CD4-positive, alpha-beta T cell (primary cell): ENCODE results near the gene EEF1AKMT3. TPM values are rescaled to one million over a fixed set of nuclear protein-coding genes. Genes with fewer than 3 reads are reported as not detected.

Experiments used
- ATAC-seq: fragments of 200-7000 bp; cut with Tn5 transposase; one replicate; pipeline ENCODE4 v1.10.0; 2022; ENCODE audit warnings: mild to moderate bottlenecking; ENCODE audit not compliant: poor library complexity
- CTCF ChIA-PET: fragments of 350-600 bp; sonication (Branson Sonifier 250); formaldehyde crosslinking; loops from one replicate; lab custom pipeline; 2021; ENCODE audit warnings: antibody characterized with exemption, inconsistent platforms; lab: Charles Lee
- POLR2A ChIA-PET: fragments of 350-600 bp; sonication (Branson Sonifier 250); formaldehyde crosslinking; loops from one replicate; lab custom pipeline; 2021; ENCODE audit warnings: antibody characterized with exemption, inconsistent platforms; lab: Charles Lee
- DNase-seq, 14 experiments: peaks; one replicate each; pipeline ENCODE4 v3.0.0-alpha.2; 2013 to 2020; ENCODE audit warnings: mixed read lengths in 2 of 14
- H3K27ac ChIP-seq, 2 donors: one replicate each; pipeline versions ENCODE4 v1.5.1 to v1.7.0; 2013; ENCODE audit warnings: low read length in 2 of 2, low read depth in 1 of 2, mild to moderate bottlenecking in 1 of 2
- H3K27me3 ChIP-seq, 2 experiments: 1 replicate in 1 of 2; 2 replicates in 1 of 2; pipeline versions ENCODE4 v1.6.1 to v1.7.0; 2013; ENCODE audit warnings: low read length in 2 of 2, control low read depth in 1 of 2, mild to moderate bottlenecking in 1 of 2, moderate library complexity in 1 of 2; ENCODE audit not compliant: insufficient read depth in 2 of 2, control insufficient read depth in 1 of 2
- H3K36me3 ChIP-seq: one replicate; pipeline ENCODE4 v1.6.1; 2013; ENCODE audit warnings: low read length, control low read depth; ENCODE audit not compliant: insufficient read depth
- H3K4me1 ChIP-seq: one replicate; pipeline ENCODE4 v1.6.1; 2013; ENCODE audit warnings: low read length, control low read depth; ENCODE audit not compliant: insufficient read depth
- H3K4me3 ChIP-seq: one replicate; pipeline ENCODE4 v1.5.1; 2013; ENCODE audit warnings: mild to moderate bottlenecking, low read length, moderate library complexity
- H3K9me3 ChIP-seq, 2 experiments: 1 replicate in 1 of 2; 2 replicates in 1 of 2; pipeline versions ENCODE4 v1.6.1 to v1.7.0; 2013; ENCODE audit warnings: low read length in 2 of 2, mild to moderate bottlenecking in 2 of 2, control low read depth in 1 of 2, moderate library complexity in 1 of 2; ENCODE audit not compliant: control insufficient read depth in 1 of 2, insufficient read depth in 1 of 2
- H3K27ac Mint-ChIP-seq: one replicate; pipeline ENCODE4 v1.8.0; 2020; ENCODE audit warnings: mixed read lengths
- H3K27me3 Mint-ChIP-seq: one replicate; pipeline ENCODE4 v1.8.0; 2021; ENCODE audit warnings: mixed read lengths
- H3K36me3 Mint-ChIP-seq: one replicate; pipeline ENCODE4 v1.8.0; 2021; ENCODE audit warnings: low read depth, mixed read lengths
- H3K4me1 Mint-ChIP-seq: one replicate; pipeline ENCODE4 v1.8.0; 2021; ENCODE audit warnings: low read depth, mixed read lengths
- H3K4me3 Mint-ChIP-seq: one replicate; pipeline ENCODE4 v1.8.0; 2020; ENCODE audit warnings: mild to moderate bottlenecking, mixed read lengths
- H3K9me3 Mint-ChIP-seq: one replicate; pipeline ENCODE4 v1.8.0; 2020; ENCODE audit warnings: mixed read lengths
- CTCF ChIP-seq: fragments of 200-600 bp; IDR thresholded peaks from one replicate; pipeline ENCODE4 v1.8.0; 2022; ENCODE audit warnings: antibody characterized with exemption, mild to moderate bottlenecking
- intact Hi-C, 2 experiments: fragments of 100-400 bp; cut with DNase I in 1 of 2; cut with micrococcal nuclease in 1 of 2; formaldehyde crosslinking; loops; one replicate each; pipeline versions ENCODE4 v1.15.1 to v1.9.0; 2023 to 2025; cut with DNase I, micrococcal nuclease
- total RNA-seq, 174 experiments: library from RNA in 2 of 174; stranded (reverse) in 2 of 174; gene quantifications; one replicate each; pipeline ENCODE4 v1.2.3 and lab custom pipeline; 2021 to 2026

EEF1AKMT3 gene
- total RNA-seq, 2 experiments from 2014 or later: 1.1 to 1.4 TPM

DNA sequence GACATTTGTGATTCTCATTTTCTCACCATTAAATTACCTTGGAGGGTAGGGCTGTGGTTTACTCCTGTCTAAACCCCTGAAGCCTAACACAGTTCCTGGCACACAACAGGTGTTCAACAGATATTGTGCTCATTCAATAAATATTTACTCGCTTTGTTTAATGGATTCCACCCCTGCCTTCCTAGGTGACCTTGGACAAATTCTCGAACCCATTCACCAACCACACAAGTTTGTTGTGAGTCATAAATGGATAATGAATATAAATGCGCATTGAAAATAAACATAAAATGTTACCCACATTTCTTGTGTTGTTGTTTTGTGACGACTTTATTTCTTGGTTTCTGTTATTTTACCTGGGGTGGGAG lies 9.8 kb downstream of the EEF1AKMT3 start:
- POLR2A ChIA-PET: interaction anchor here (1.0 to 2.8 kb wide), 13 partner anchors 9 to 159 kb away, joined by 3 to 15 read pairs (median 4); partner anchors contain the start of genes ATP23, CYP27B1, EEF1AKMT3 and METTL1
- intact Hi-C loops: loop anchor here (1.0 to 5.0 kb wide), 5 partner anchors 10 to 125 kb away; partner anchors contain the start of genes EEF1AKMT3 (in 1 of the 2) and METTL1 (in 1 of the 2)
- H3K4me1 ChIP-seq: peaks cover 58% of the 10 kb centered on the region
- peak; percentile 2 for ATAC-seq
- CTCF ChIA-PET: interaction anchor here (0.7 to 2.8 kb wide), 5 partner anchors 10 to 122 kb away, joined by 3 to 20 read pairs (median 5); partner anchors contain the start of genes EEF1AKMT3 and METTL1
- H3K4me3 ChIP-seq: peak overlapping the region; percentile 89
- H3K27me3 Mint-ChIP-seq: no peaks in the 10 kb centered on the region
- H3K27me3 ChIP-seq: no peaks in the 10 kb centered on the region
- no peaks in the 10 kb centered on the region for H3K9me3 Mint-ChIP-seq
- TF ChIP-seq CTCF: no peak
- DNase-seq: no peak
- peaks cover 34% of the 10 kb centered on the region for H3K36me3 Mint-ChIP-seq
- H3K36me3 ChIP-seq: peaks cover 20% of the 10 kb centered on the region
- H3K27ac Mint-ChIP-seq: peak overlapping the region; percentile 100
- H3K9me3 ChIP-seq: no peaks in the 10 kb centered on the region
- H3K4me3 Mint-ChIP-seq: peak overlapping the region; percentile 100
- H3K4me1 Mint-ChIP-seq: peaks cover 47% of the 10 kb centered on the region
- peak overlapping the region; percentile 51 to 78 for H3K27ac ChIP-seq

DNA sequence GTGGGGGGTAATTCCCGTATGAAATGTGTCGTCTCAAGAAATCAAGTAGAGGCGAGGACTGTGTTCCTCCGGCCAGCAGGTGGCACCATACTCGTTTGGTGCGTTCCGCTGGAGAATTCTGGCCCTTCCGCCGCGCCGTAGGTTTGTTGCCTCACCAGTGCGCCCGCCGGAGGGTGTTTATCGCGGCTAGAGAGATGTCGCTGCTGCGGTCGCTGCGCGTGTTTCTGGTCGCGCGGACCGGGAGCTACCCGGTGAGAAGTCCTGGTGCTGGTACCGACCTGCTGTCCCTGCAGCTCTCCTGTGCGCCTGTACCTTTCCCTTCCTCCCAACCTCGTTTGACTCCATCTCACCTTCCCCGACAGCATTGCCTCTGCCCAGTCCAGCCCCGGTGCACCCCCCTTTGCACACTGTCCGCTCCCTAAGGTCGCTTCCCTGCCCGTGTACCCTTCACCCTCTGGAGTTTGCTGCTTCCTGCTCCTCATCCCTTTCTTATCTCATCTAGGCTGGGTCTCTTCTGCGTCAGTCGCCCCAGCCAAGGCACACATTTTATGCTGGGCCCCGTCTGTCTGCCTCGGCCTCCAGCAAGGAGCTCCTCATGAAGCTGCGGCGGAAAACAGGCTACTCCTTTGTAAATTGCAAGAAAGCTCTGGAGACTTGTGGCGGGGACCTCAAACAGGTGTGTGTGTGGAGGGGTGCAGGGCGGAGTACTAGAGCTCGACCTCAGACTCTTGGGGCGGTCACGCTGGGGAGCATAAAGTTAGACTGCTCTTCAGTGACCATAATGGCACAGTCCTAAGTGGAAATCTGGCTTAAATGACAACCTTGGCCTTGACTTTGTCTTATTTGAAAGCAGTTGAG lies 10.4 kb downstream of the EEF1AKMT3 start, which contains the start of gene TSFM:
Gene TSFM, plus strand, starts transcription at position 180 of the 858 bp plus-strand sequence. Its CDS starts 15 bp downstream, at position 195.
- H3K4me1 Mint-ChIP-seq: peaks cover 47% of the 10 kb centered on the region
- POLR2A ChIA-PET: interaction anchor here (0.6 to 2.8 kb wide), 14 partner anchors 9 to 89 kb away, joined by 3 to 11 read pairs (median 4); partner anchors contain the start of genes AVIL, CTDSP2, CYP27B1 and EEF1AKMT3
- Histone ChIP-seq H3K27me3 (no peaks in the 10 kb centered on the region), H3K9me3 (no peaks in the 10 kb centered on the region), H3K4me1 (peaks cover 58% of the 10 kb centered on the region), H3K27ac (peak within 1 kb of the TSS; percentile 51 to 78), H3K36me3 (peaks cover 26% of the 10 kb centered on the region), H3K4me3 (peak within 1 kb of the TSS; percentile 89)
- peak within 1 kb of the TSS; percentile 100 for H3K27ac Mint-ChIP-seq
- peak within 1 kb of the TSS; percentile 100 for H3K4me3 Mint-ChIP-seq
- no peaks in the 10 kb centered on the region for H3K9me3 Mint-ChIP-seq
- TF ChIP-seq CTCF: peak; percentile 90
- ATAC-seq: peak; percentile 93
- CTCF ChIA-PET: interaction anchor here (0.7 to 2.8 kb wide), 11 partner anchors 9 to 157 kb away, joined by 3 to 20 read pairs (median 4); partner anchors contain the start of genes EEF1AKMT3 and METTL1
- H3K36me3 Mint-ChIP-seq: peaks cover 41% of the 10 kb centered on the region
- DNase-seq: peak; percentile 93 to 99 (median 98)
- H3K27me3 Mint-ChIP-seq: no peaks in the 10 kb centered on the region
- intact Hi-C loops: loop anchor here (1.0 to 5.0 kb wide), 5 partner anchors 11 to 124 kb away; partner anchors contain the start of genes EEF1AKMT3 (in 1 of the 2) and METTL1 (in 1 of the 2)

GRCh38 chr12:57783466-57783801 lies 11.0 kb downstream of the EEF1AKMT3 start:
- Histone ChIP-seq H3K27ac (no peak overlapping the region), H3K9me3 (no peaks in the 10 kb centered on the region), H3K27me3 (no peaks in the 10 kb centered on the region), H3K4me3 (peak overlapping the region; percentile 89), H3K36me3 (peaks cover 31% of the 10 kb centered on the region), H3K4me1 (peaks cover 54% of the 10 kb centered on the region)
- TF ChIP-seq CTCF: no peak
- peaks cover 46% of the 10 kb centered on the region for H3K36me3 Mint-ChIP-seq
- no peaks in the 10 kb centered on the region for H3K9me3 Mint-ChIP-seq
- H3K4me3 Mint-ChIP-seq: peak overlapping the region; percentile 100
- DNase-seq (no peak), ATAC-seq (no peak)
- peaks cover 47% of the 10 kb centered on the region for H3K4me1 Mint-ChIP-seq
- ChIA-PET POLR2A (interaction anchor here (0.8 to 2.8 kb wide), 10 partner anchors 10 to 90 kb away, joined by 3 to 10 read pairs (median 4); partner anchors contain the start of genes CTDSP2, EEF1AKMT3, METTL1 and OS9), CTCF (interaction anchor here (0.6 to 2.8 kb wide), 8 partner anchors 9 to 148 kb away, joined by 3 to 20 read pairs (median 4); no protein-coding TSS in a partner anchor)
- peak overlapping the region; percentile 100 for H3K27ac Mint-ChIP-seq
- no peaks in the 10 kb centered on the region for H3K27me3 Mint-ChIP-seq
- intact Hi-C loops: loop anchor here (2.0 to 5.0 kb wide), 2 partner anchors 113 to 124 kb away; no protein-coding TSS in a partner anchor
